Ishikawa (cell line): Measurements from ENCODE around the gene PLCB1.

ENCODE experiments used
- CEBPB ChIP-seq: IDR thresholded peaks from 2 replicates; pipeline ENCODE4 v1.6.1; 2012
- EP300 ChIP-seq: IDR thresholded peaks from 2 replicates; pipeline ENCODE4 v1.6.1; 2012; ENCODE audit warnings: borderline replicate concordance
- REST ChIP-seq: IDR thresholded peaks from 2 replicates; pipeline ENCODE4 v1.6.1; 2012; ENCODE audit warnings: low read depth, mild to moderate bottlenecking
- TCF12 ChIP-seq: IDR thresholded peaks from 2 replicates; pipeline ENCODE4 v1.6.1; 2012; ENCODE audit warnings: low read depth
- YY1 ChIP-seq: IDR thresholded peaks from 2 replicates; pipeline ENCODE4 v1.6.1; 2012; ENCODE audit warnings: low read depth

GRCh38 chr20:8118760-8119159 is 13.3 kb upstream of the PLCB1 start:
- no peak for TF ChIP-seq CEBPB
- TF ChIP-seq EP300, result no peak
- TF ChIP-seq REST, result no peak
- TF ChIP-seq TCF12, result no peak
- TF ChIP-seq YY1, result no peak
